Spleen (tissue), 11 donors: ENCODE results near the gene ADAMTSL1. TPM values are rescaled to one million over a fixed set of nuclear protein-coding genes. Genes with fewer than 3 reads are reported as not detected.

Experiments
- DNase-seq: peaks from one replicate; pipeline ENCODE4 v3.0.0-alpha.2; 2020
- H3K27ac ChIP-seq, 8 donors: fragments of 200-600 bp; sonication (generic) in 7 of 8; 1 replicate in 4 of 8; 2 replicates in 4 of 8; pipeline versions ENCODE4 v1.5.0 to v1.8.0; 2016 to 2021; ENCODE audit warnings: inconsistent platforms in 4 of 8, mild to moderate bottlenecking in 4 of 8, moderate library complexity in 1 of 8
- H3K27me3 ChIP-seq, 7 donors: fragments of 200-600 bp; sonication (generic) in 6 of 7; replicated peaks in 1 of 7; 1 replicate in 4 of 7; 2 replicates in 3 of 7; pipeline versions ENCODE4 v1.5.0 to v1.8.0; 2016 to 2021; ENCODE audit warnings: inconsistent platforms in 3 of 7, mild to moderate bottlenecking in 1 of 7
- H3K36me3 ChIP-seq, 6 donors: fragments of 200-600 bp; sonication (generic) in 5 of 6; 1 replicate in 4 of 6; 2 replicates in 2 of 6; pipeline versions ENCODE4 v1.5.0 to v1.8.0; 2016 to 2021; ENCODE audit warnings: inconsistent platforms in 2 of 6
- H3K4me1 ChIP-seq, 6 donors: fragments of 200-600 bp; sonication (generic) in 5 of 6; 1 replicate in 3 of 6; 2 replicates in 3 of 6; pipeline versions ENCODE4 v1.5.0 to v1.8.0; 2016 to 2021; ENCODE audit warnings: inconsistent platforms in 3 of 6
- H3K4me3 ChIP-seq, 8 donors: fragments of 200-600 bp; sonication (generic) in 7 of 8; 1 replicate in 4 of 8; 2 replicates in 4 of 8; pipeline versions ENCODE4 v1.5.0 to v1.8.0; 2016 to 2021; ENCODE audit warnings: inconsistent platforms in 4 of 8, mild to moderate bottlenecking in 4 of 8, moderate library complexity in 2 of 8
- H3K9me3 ChIP-seq, 8 donors: fragments of 200-600 bp; sonication (generic) in 7 of 8; 1 replicate in 4 of 8; 2 replicates in 4 of 8; pipeline versions ENCODE4 v1.5.0 to v1.8.0; 2016 to 2021; ENCODE audit warnings: inconsistent platforms in 4 of 8
- POLR2A ChIP-seq, 3 donors: fragments of 450-650 bp; IDR thresholded peaks; one replicate each; pipeline ENCODE4 v1.5.1; 2017; ENCODE audit warnings: antibody characterized with exemption in 3 of 3, mild to moderate bottlenecking in 1 of 3
- POLR2AphosphoS5 ChIP-seq, 3 donors: sonication (generic); formaldehyde crosslinking; IDR thresholded peaks; one replicate each; pipeline ENCODE4 v1.5.1; 2017; ENCODE audit warnings: antibody characterized with exemption in 3 of 3
- WGBS, 5 donors: extraction: QIAGEN DNeasy Blood & Tissue Kit in 3 of 5; methylation state at CpG; one replicate each; pipeline versions ENCODE4 v1.1.5 to v1.1.7; 2013 to 2018; 5-methylcytosine and 5-hydroxymethylcytosine counted together
- intact Hi-C: fragments of 100-400 bp; cut with DNase I; formaldehyde crosslinking; loops from one replicate; pipeline ENCODE4 v1.15.0; 2023; ENCODE audit warnings: low total_unique reads
- polyA plus RNA-seq, 3 donors: library from polyadenylated mRNA; stranded (reverse); fragments of 200-250 nt; gene quantifications; one replicate each; pipeline ENCODE4 v1.2.1, GENCODE V29; 2013
- total RNA-seq, 7 donors: library from RNA; depleted of rRNA in 3 of 7; stranded (reverse); fragments of >200 nt in 3 of 7; fragmentation: NEBNext Ultra II Directional in 4 of 7; extraction: Animal tissue kit (Norgen Biotek cat#: 25700) in 4 of 7; gene quantifications; one replicate each; pipeline versions ENCODE4 v1.1.0 to v1.2.1, GENCODE V29; 2016 to 2021
- TF ChIP-seq, protein P1 (sequence below), 11 experiments: fragments of 200-600 bp in 7 of 11; fragments of 450-650 bp in 4 of 11; sonication (generic) in 4 of 11; IDR thresholded peaks in 8 of 11; conservative IDR thresholded peaks in 3 of 11; 1 replicate in 7 of 11; 2 replicates in 4 of 11; pipeline versions ENCODE4 v1.4.0 to v1.8.0; 2016 to 2021; ENCODE audit warnings: antibody characterized with exemption in 11 of 11, inconsistent platforms in 4 of 11, mild to moderate bottlenecking in 1 of 11
- donor health status: healthy with polysubstance abuse.
- donor health status: DM: no; HTN: no; CAD: no; lungs with moderate emphysema.
- donor health status: DM: no; HTN: no; CAD: no.
- donor health status: Bipolar disorder and iron deficiency.
- donor health status: healthy.
- donor health status: DM: no; HTN: no; CAD: no.
- donor health status: DM: yes; HTN: yes; CAD: no.

ADAMTSL1 gene
- total and polyA plus RNA-seq, 10 donors, result 0.35 to 5.3 (median 2.2) TPM

DNA sequence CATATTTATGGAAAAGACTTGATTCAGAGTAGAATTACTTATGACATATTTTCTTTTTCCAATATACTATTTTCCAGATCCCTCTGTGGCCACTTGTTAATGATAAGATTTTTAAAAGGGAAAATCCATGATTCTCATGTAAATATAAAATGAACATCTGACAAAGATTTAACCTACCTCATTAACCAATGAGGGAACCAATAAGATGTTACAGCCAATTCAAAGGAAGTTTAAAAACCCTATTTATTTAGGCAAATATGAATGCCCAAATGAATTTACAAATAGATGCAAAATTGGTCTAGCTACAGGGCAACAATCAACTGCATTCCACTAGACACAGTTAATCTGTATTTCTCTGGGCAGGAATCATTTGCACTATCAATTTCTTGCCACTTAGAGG, 226.8 kb downstream of the ADAMTSL1 start:
- H3K36me3 ChIP-seq, result no peaks in the 10 kb centered on the region
- intact Hi-C loops, result no loop called here
- no peak for TF ChIP-seq POLR2AphosphoS5 (IDR thresholded peaks at IDR 0.05)
- TF ChIP-seq, protein P1, sequence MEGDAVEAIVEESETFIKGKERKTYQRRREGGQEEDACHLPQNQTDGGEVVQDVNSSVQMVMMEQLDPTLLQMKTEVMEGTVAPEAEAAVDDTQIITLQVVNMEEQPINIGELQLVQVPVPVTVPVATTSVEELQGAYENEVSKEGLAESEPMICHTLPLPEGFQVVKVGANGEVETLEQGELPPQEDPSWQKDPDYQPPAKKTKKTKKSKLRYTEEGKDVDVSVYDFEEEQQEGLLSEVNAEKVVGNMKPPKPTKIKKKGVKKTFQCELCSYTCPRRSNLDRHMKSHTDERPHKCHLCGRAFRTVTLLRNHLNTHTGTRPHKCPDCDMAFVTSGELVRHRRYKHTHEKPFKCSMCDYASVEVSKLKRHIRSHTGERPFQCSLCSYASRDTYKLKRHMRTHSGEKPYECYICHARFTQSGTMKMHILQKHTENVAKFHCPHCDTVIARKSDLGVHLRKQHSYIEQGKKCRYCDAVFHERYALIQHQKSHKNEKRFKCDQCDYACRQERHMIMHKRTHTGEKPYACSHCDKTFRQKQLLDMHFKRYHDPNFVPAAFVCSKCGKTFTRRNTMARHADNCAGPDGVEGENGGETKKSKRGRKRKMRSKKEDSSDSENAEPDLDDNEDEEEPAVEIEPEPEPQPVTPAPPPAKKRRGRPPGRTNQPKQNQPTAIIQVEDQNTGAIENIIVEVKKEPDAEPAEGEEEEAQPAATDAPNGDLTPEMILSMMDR (IDR thresholded peaks at IDR 0.05 in 8 of 11, conservative IDR thresholded peaks at IDR 0.05 in 3 of 11), result no peak
- no peak for TF ChIP-seq POLR2A (IDR thresholded peaks at IDR 0.05)
- no peaks in the 10 kb centered on the region for H3K27me3 ChIP-seq
- no peaks in the 10 kb centered on the region for H3K4me1 ChIP-seq
- no peak overlapping the region for H3K4me3 ChIP-seq
- H3K9me3 ChIP-seq, result peaks cover 0 to 12% (median 2%) of the 10 kb centered on the region in 8 donors
- DNase-seq, result no peak
- H3K27ac ChIP-seq, result no peak overlapping the region

DNA sequence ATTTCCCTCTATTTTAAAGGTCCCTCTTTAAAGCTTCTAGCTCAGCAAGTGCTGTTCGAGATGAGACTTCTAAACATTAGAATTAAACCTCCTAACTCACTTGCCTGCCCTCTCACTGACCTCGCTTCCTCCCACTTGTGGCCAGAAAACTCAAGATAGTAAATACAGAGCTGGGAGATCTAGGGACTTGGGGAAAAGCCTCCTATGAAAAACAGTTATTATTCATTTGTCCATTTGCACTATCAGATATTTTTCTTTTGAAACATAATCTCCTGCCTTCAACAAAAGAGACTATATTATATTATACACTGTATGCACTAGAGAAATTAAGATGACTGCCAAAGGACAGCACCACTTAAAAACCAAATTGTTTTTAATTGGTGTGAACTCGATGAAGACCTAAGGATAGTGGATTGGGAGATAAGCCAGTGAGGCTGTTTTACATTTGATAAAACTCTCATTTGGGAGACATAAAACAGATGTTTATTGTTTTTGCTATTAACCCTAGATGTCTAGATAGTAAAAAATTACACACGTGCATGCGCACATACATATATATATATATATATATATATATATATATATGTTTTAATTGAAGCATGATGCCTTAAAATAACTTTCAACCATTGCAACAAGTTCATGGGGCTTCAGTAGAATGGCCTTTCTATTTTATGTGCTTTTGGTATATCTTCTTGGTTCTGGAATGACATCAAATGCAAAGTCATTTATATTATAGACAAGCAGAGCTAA, 229.4 kb downstream of the ADAMTSL1 start:
- WGBS, 5 donors, result 65 to 80% (median 76%) methylated on average over 5 of the region's 5 CpGs
- H3K9me3 ChIP-seq, result peaks cover 0 to 4% (median 0%) of the 10 kb centered on the region in 8 donors
- H3K36me3 ChIP-seq, result no peaks in the 10 kb centered on the region
- no peak overlapping the region for H3K27ac ChIP-seq
- H3K27me3 ChIP-seq, result no peaks in the 10 kb centered on the region
- no peaks in the 10 kb centered on the region for H3K4me1 ChIP-seq
- DNase-seq, result no peak
- no peak overlapping the region for H3K4me3 ChIP-seq
- TF ChIP-seq, protein P1 (IDR thresholded peaks at IDR 0.05 in 8 of 11, conservative IDR thresholded peaks at IDR 0.05 in 3 of 11), result no peak
- TF ChIP-seq POLR2A (IDR thresholded peaks at IDR 0.05) (no peak), POLR2AphosphoS5 (IDR thresholded peaks at IDR 0.05) (no peak)
- intact Hi-C loops, result no loop called here

DNA sequence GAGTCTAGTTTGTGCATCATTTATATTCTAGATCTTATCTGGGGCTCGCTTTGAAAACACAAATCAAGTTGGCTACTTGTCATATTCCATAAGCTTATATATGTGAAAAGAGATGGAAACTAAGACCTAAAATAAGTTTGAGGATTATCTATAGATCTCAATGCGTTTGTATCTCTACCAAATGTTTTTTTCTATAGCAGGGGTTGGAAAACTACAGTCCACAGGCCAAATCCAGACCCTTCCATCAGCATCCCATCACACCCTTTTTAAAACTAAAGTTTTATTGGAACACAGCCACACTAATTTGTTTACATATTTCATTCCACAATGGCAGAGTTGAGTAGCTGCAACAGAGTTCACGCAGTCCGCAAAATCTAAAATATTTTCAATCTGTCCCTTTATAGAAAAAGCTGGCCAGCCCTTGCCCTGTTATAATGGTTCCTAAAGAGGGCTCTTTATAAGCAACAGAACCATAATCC, 230.0 kb downstream of the ADAMTSL1 start:
- 73 to 85% (median 83%) methylated on average over 4 of the region's 4 CpGs for WGBS, 5 donors
- Histone ChIP-seq H3K36me3 (no peaks in the 10 kb centered on the region), H3K27ac (no peak overlapping the region), H3K4me1 (no peaks in the 10 kb centered on the region), H3K9me3 (peaks cover 0 to 4% (median 0%) of the 10 kb centered on the region in 8 donors), H3K4me3 (no peak overlapping the region), H3K27me3 (no peaks in the 10 kb centered on the region)
- no peak for DNase-seq
- no peak for TF ChIP-seq POLR2AphosphoS5 (IDR thresholded peaks at IDR 0.05)
- no peak for TF ChIP-seq POLR2A (IDR thresholded peaks at IDR 0.05)
- TF ChIP-seq, protein P1 (IDR thresholded peaks at IDR 0.05 in 8 of 11, conservative IDR thresholded peaks at IDR 0.05 in 3 of 11), result no peak
- intact Hi-C loops, result no loop called here

- DNase-seq, result no peak
- Histone ChIP-seq H3K4me1 (no peaks in the 10 kb centered on the region), H3K27me3 (no peaks in the 10 kb centered on the region), H3K4me3 (no peak overlapping the region), H3K36me3 (no peaks in the 10 kb centered on the region), H3K27ac (no peak overlapping the region), H3K9me3 (peaks cover 0 to 4% (median 0%) of the 10 kb centered on the region in 8 donors)
- intact Hi-C loops, result no loop called here
- WGBS, 5 donors, result 38 to 58% (median 49%) methylated on average over 4 of the region's 4 CpGs
- TF ChIP-seq POLR2A (IDR thresholded peaks at IDR 0.05), result no peak
- TF ChIP-seq, protein P1 (IDR thresholded peaks at IDR 0.05 in 8 of 11, conservative IDR thresholded peaks at IDR 0.05 in 3 of 11), result no peak
- TF ChIP-seq POLR2AphosphoS5 (IDR thresholded peaks at IDR 0.05), result no peak
Measured at GRCh38 chr9:18705796-18706392, 231.9 kb downstream of the ADAMTSL1 start.
